Common myeloid progenitor, CD34-positive (primary cell): ENCODE results near the gene ATP2B2.

ENCODE experiments used
- CTCF ChIA-PET: fragments of 350-600 bp; sonication (Branson Sonifier 250); formaldehyde crosslinking; loops from one replicate; lab custom pipeline; 2021; ENCODE audit warnings: antibody characterized with exemption; lab: Charles Lee
- POLR2A ChIA-PET: fragments of 350-600 bp; sonication (Branson Sonifier 250); formaldehyde crosslinking; loops from one replicate; lab custom pipeline; 2021; ENCODE audit warnings: antibody characterized with exemption; lab: Charles Lee
- DNase-seq, 3 donors: peaks; one replicate each; pipeline versions ENCODE4 v3.0.0 to v3.0.0-alpha.2; 2013
- H3K27ac ChIP-seq, 2 experiments: 1 replicate in 1 of 2; 2 replicates in 1 of 2; pipeline ENCODE4 v1.7.0; 2013; ENCODE audit warnings: inconsistent platforms in 2 of 2, low read length in 2 of 2, mild to moderate bottlenecking in 2 of 2, low read depth in 1 of 2, moderate library complexity in 1 of 2; ENCODE audit not compliant: severe bottlenecking in 2 of 2, insufficient read depth in 1 of 2, poor library complexity in 1 of 2
- H3K27me3 ChIP-seq, 5 experiments: replicated peaks in 2 of 5; 1 replicate in 3 of 5; 2 replicates in 2 of 5; pipeline versions ENCODE4 v1.6.1 to v1.7.0; 2013; ENCODE audit warnings: low read length in 4 of 5, mild to moderate bottlenecking in 2 of 5, moderate library complexity in 2 of 5, inconsistent platforms in 1 of 5; ENCODE audit not compliant: insufficient read depth in 5 of 5, control insufficient read depth in 4 of 5
- H3K36me3 ChIP-seq, 4 experiments: 1 replicate in 2 of 4; 2 replicates in 2 of 4; pipeline versions ENCODE4 v1.6.1 to v1.7.0; 2013; ENCODE audit warnings: low read length in 3 of 4, control low read depth in 1 of 4, mild to moderate bottlenecking in 1 of 4; ENCODE audit not compliant: control insufficient read depth in 4 of 4, insufficient read depth in 4 of 4
- H3K4me1 ChIP-seq, 4 experiments: 1 replicate in 3 of 4; 2 replicates in 1 of 4; pipeline versions ENCODE4 v1.6.1 to v1.7.1; 2013; ENCODE audit warnings: low read length in 3 of 4, mild to moderate bottlenecking in 3 of 4, control low read depth in 1 of 4, inconsistent platforms in 1 of 4, moderate library complexity in 1 of 4; ENCODE audit not compliant: control insufficient read depth in 4 of 4, insufficient read depth in 4 of 4; ENCODE audit errors: control extremely low read depth in 1 of 4
- H3K4me3 ChIP-seq, 7 experiments: 1 replicate in 4 of 7; 2 replicates in 3 of 7; pipeline versions ENCODE4 v1.5.1 to v1.7.0; 2013; ENCODE audit warnings: mild to moderate bottlenecking in 7 of 7, low read length in 6 of 7, moderate library complexity in 6 of 7, inconsistent platforms in 2 of 7, low read depth in 2 of 7, control low read depth in 1 of 7; ENCODE audit not compliant: insufficient read depth in 4 of 7, control insufficient read depth in 1 of 7; ENCODE audit errors: extremely low read depth in 1 of 7
- H3K9me3 ChIP-seq, 5 experiments: 1 replicate in 4 of 5; 2 replicates in 1 of 5; pipeline versions ENCODE4 v1.6.1 to v1.7.1; 2013; ENCODE audit warnings: low read length in 4 of 5, mild to moderate bottlenecking in 2 of 5, inconsistent platforms in 1 of 5, low read depth in 1 of 5, moderate library complexity in 1 of 5; ENCODE audit not compliant: control insufficient read depth in 4 of 5, insufficient read depth in 2 of 5; ENCODE audit errors: control extremely low read depth in 1 of 5
- WGBS: methylation state at CpG from one replicate; pipeline ENCODE4 v1.1.5; 2013; ENCODE audit not compliant: insufficient coverage; 5-methylcytosine and 5-hydroxymethylcytosine counted together

ATP2B2 gene

GRCh38 chr3:10360478-10360877, 144.9 kb downstream of the ATP2B2 start:
- peaks cover 0 to 9% (median 2%) of the 10 kb centered on the region in 4 experiments for H3K4me1 ChIP-seq
- WGBS, result 100% methylated on average over 2 of the region's 7 CpGs
- H3K36me3 ChIP-seq, result no peaks in the 10 kb centered on the region
- no peak overlapping the region for H3K27ac ChIP-seq
- ChIA-PET POLR2A (no interaction called here), CTCF (interaction anchor here (1.0 to 1.8 kb wide), 2 partner anchors 13 to 16 kb away, joined by 3 to 8 read pairs; no protein-coding TSS in a partner anchor)
- no peaks in the 10 kb centered on the region for H3K27me3 ChIP-seq
- H3K9me3 ChIP-seq, result peaks cover 0 to 6% (median 4%) of the 10 kb centered on the region in 5 experiments
- no peak for DNase-seq
- H3K4me3 ChIP-seq, result no peak overlapping the region

GRCh38 chr3:10359761-10360161, 145.6 kb downstream of the ATP2B2 start:
- ChIA-PET CTCF (interaction anchor here (1.0 to 1.8 kb wide), 3 partner anchors 13 to 17 kb away, joined by 3 to 8 read pairs (median 4); no protein-coding TSS in a partner anchor), POLR2A (no interaction called here)
- Histone ChIP-seq H3K27me3 (no peaks in the 10 kb centered on the region), H3K36me3 (no peaks in the 10 kb centered on the region), H3K9me3 (peaks cover 0 to 6% (median 4%) of the 10 kb centered on the region in 5 experiments), H3K27ac (no peak overlapping the region), H3K4me3 (no peak overlapping the region), H3K4me1 (peaks cover 0 to 9% (median 2%) of the 10 kb centered on the region in 4 experiments)
- no peak for DNase-seq
- WGBS, result 98% methylated on average over 19 of the region's 19 CpGs

- no peaks in the 10 kb centered on the region for H3K27me3 ChIP-seq
- no peak for DNase-seq
- POLR2A ChIA-PET, result no interaction called here
- no peaks in the 10 kb centered on the region for H3K36me3 ChIP-seq
- peaks cover 0 to 4% (median 4%) of the 10 kb centered on the region in 5 experiments for H3K9me3 ChIP-seq
- 99% methylated on average over 20 of the region's 22 CpGs for whole genome bisulfite sequencing
- H3K4me1 ChIP-seq, result peaks cover 6 to 19% (median 14%) of the 10 kb centered on the region in 4 experiments
- no peak overlapping the region for H3K4me3 ChIP-seq
- CTCF ChIA-PET, result interaction anchor here (1.2 to 1.5 kb wide), 2 partner anchors 14 to 16 kb away, joined by 4 read pairs; no protein-coding TSS in a partner anchor
- H3K27ac ChIP-seq, result no peak overlapping the region
These were observed 146.9 kb downstream of the ATP2B2 start for GRCh38 chr3:10358309-10358980.

GRCh38 chr3:10357592-10358308, 147.6 kb downstream of the ATP2B2 start:
- H3K4me3 ChIP-seq, result no peak overlapping the region
- H3K27me3 ChIP-seq, result no peaks in the 10 kb centered on the region
- H3K36me3 ChIP-seq, result no peaks in the 10 kb centered on the region
- CTCF ChIA-PET, result interaction anchor here (0.8 to 1.2 kb wide), 2 partner anchors 13 to 17 kb away, joined by 3 to 4 read pairs; no protein-coding TSS in a partner anchor
- POLR2A ChIA-PET, result interaction anchor here (1.3 kb wide), 1 partner anchor 18 kb away, joined by 4 read pairs; no protein-coding TSS in a partner anchor
- H3K9me3 ChIP-seq, result peaks cover 0 to 2% (median 0%) of the 10 kb centered on the region in 5 experiments
- DNase-seq, result peak in 2 of 3 donors; percentile 27 to 58
- WGBS, result 36% methylated on average over 7 of the region's 7 CpGs
- H3K27ac ChIP-seq, result no peak overlapping the region
- peaks cover 6 to 19% (median 14%) of the 10 kb centered on the region in 4 experiments for H3K4me1 ChIP-seq

GRCh38 chr3:10357095-10357494, 148.3 kb downstream of the ATP2B2 start:
- H3K27ac ChIP-seq, result no peak overlapping the region

GRCh38 chr3:10356461-10356981, 148.9 kb downstream of the ATP2B2 start:
- DNase-seq, result no peak
- WGBS, result 72% methylated on average over 4 of the region's 5 CpGs
- no peak overlapping the region for H3K27ac ChIP-seq
- H3K4me3 ChIP-seq, result no peak overlapping the region
- no peaks in the 10 kb centered on the region for H3K9me3 ChIP-seq
- no peaks in the 10 kb centered on the region for H3K27me3 ChIP-seq
- H3K4me1 ChIP-seq, result peaks cover 6 to 19% (median 14%) of the 10 kb centered on the region in 4 experiments
- POLR2A ChIA-PET, result interaction anchor here (1.3 kb wide), 1 partner anchor 17 kb away, joined by 4 read pairs; no protein-coding TSS in a partner anchor
- no peaks in the 10 kb centered on the region for H3K36me3 ChIP-seq
- CTCF ChIA-PET, result no interaction called here

More at GRCh38 chr3:10357095-10357494, 148.3 kb downstream of the ATP2B2 start:
- ChIA-PET CTCF (interaction anchor here (0.8 to 1.2 kb wide), 2 partner anchors 12 to 17 kb away, joined by 3 to 4 read pairs; no protein-coding TSS in a partner anchor), POLR2A (interaction anchor here (1.3 kb wide), 1 partner anchor 17 kb away, joined by 4 read pairs; no protein-coding TSS in a partner anchor)
- H3K9me3 ChIP-seq, result no peaks in the 10 kb centered on the region
- no peaks in the 10 kb centered on the region for H3K27me3 ChIP-seq
- H3K4me1 ChIP-seq, result peaks cover 6 to 19% (median 14%) of the 10 kb centered on the region in 4 experiments
- DNase-seq, result no peak
- H3K36me3 ChIP-seq, result no peaks in the 10 kb centered on the region
- WGBS, result 80% methylated on average over 6 of the region's 6 CpGs
- H3K4me3 ChIP-seq, result no peak overlapping the region
